LNCaP clone FGC (cell line): Measurements from ENCODE around the gene CSRP2.

Source experiments
- DNase-seq: peaks from one replicate; pipeline ENCODE4 v3.0.0-alpha.2; 2011; ENCODE audit warnings: low read depth
- H3K4me3 ChIP-seq: 2 replicates; pipeline ENCODE4 v1.5.1; 2011; ENCODE audit warnings: mild to moderate bottlenecking, low read depth, low read length, control low read depth
- CTCF ChIP-seq: IDR thresholded peaks from 2 replicates; pipeline ENCODE4 v1.5.1; 2012; ENCODE audit warnings: mild to moderate bottlenecking; ENCODE audit not compliant: control insufficient read depth, insufficient read depth; ENCODE audit errors: extremely low read depth

Gene CSRP2

GRCh38 chr12:76908303-76909017 is 29.6 kb upstream of the CSRP2 start:
- H3K4me3 ChIP-seq: no peak overlapping the region
- no peak for TF ChIP-seq CTCF
- DNase-seq: no peak

- H3K4me3 ChIP-seq: no peak overlapping the region
- no peak for TF ChIP-seq CTCF
- no peak for DNase-seq
Measured at GRCh38 chr12:76901628-76902380, 23.0 kb upstream of the CSRP2 start.

- no peak for TF ChIP-seq CTCF
- DNase-seq: no peak
- H3K4me3 ChIP-seq: no peak overlapping the region
Measured at GRCh38 chr12:76899522-76899921, 20.7 kb upstream of the CSRP2 start.

GRCh38 chr12:76898442-76898841 is 19.6 kb upstream of the CSRP2 start:
- H3K4me3 ChIP-seq: no peak overlapping the region
- no peak for DNase-seq
- no peak for TF ChIP-seq CTCF

GRCh38 chr12:76896274-76896673 is 17.5 kb upstream of the CSRP2 start:
- no peak for DNase-seq
- no peak overlapping the region for H3K4me3 ChIP-seq
- no peak for TF ChIP-seq CTCF

GRCh38 chr12:76895796-76896195 is 17.0 kb upstream of the CSRP2 start:
- TF ChIP-seq CTCF: no peak
- no peak for DNase-seq
- no peak overlapping the region for H3K4me3 ChIP-seq
